ENCODE measurements around the gene HOXB6. TPM values are rescaled to one million over a fixed set of nuclear protein-coding genes. Genes with fewer than 3 reads are reported as not detected.
A peak's percentile ranks its signal among the peaks of the same experiment; 100 is the strongest.

HOXB6 gene
- polyA plus RNA-seq, 4 donors = 67.8 to 159 (median 116) TPM

DNA sequence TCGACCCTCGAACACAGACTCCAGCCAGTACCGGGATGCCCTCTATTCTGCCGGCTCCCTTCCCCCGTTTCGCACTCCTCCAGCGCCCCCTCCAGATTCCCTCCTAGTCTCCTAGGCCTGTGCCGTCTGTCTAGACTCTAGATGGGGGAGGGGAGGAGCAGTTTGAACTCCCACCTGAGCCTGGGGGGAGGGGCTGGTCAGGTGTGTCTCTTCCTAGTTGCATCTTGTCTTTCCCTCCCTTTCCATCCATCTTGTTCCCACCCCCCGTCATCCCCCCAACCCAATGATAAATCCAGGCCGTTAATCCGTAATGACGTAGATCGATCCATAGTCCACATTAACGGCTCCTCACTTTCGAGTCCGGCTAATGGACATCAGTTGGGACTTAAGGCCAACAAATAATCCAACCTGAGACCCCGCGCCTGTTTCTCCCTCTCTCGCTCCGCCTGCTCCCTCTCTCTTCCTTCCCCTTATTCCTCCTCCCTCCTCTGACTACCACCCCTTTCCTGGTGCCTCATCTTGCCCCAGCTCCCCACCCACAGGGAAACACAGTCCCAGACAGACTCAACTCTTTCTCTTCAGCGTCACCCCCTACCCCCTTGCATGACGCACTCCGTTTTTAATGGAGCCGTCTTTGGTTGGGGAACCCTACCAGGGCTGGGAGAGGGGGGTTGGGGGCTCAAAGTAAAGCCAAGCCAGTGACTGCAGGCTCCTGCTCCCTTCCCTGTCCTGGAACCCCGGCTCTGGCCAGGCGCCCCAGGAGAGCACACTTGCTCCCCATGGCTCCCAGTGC is 7.9 kb downstream of the HOXB6 start:
- no peak for DNase-seq (ENCODE audit: low read depth in 4 of 4, low spot score in 2 of 4)

DNA sequence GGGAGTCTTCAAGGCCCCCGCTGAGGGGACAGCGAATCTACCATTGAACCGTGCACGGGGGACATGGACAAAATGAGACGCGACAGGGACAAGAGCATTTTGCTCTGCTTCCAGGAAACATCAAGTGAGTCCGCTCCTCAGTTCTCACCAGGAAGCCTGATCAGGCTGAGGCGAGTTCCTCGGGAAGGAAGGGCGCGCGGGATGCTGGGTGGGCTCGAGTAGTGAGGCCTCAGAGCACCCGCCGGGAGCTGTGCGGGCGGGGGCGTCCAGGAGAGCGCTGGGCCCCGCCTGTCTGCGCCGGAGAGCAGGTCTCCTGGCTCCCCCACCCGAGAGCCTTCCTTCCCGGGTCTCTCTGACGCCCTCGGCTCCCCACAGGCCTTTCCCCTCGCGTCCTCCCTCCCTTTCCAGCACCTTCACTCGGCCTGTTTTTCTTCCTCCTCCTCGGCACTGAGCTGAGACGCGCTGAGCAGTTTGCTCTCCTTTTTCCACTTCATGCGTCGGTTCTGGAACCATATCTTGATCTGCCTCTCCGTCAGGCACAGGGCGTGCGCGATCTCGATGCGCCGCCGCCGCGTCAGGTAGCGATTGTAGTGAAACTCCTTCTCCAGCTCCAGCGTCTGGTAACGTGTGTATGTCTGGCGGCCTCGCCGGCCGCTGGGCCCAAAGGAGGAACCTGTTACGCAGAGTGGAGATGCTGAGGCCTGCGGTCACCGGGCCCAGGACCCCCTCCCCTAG is 8.6 kb downstream of the HOXB6 start:
- DNase-seq (ENCODE audit: low read depth in 4 of 4, low spot score in 2 of 4) = no peak

DNA sequence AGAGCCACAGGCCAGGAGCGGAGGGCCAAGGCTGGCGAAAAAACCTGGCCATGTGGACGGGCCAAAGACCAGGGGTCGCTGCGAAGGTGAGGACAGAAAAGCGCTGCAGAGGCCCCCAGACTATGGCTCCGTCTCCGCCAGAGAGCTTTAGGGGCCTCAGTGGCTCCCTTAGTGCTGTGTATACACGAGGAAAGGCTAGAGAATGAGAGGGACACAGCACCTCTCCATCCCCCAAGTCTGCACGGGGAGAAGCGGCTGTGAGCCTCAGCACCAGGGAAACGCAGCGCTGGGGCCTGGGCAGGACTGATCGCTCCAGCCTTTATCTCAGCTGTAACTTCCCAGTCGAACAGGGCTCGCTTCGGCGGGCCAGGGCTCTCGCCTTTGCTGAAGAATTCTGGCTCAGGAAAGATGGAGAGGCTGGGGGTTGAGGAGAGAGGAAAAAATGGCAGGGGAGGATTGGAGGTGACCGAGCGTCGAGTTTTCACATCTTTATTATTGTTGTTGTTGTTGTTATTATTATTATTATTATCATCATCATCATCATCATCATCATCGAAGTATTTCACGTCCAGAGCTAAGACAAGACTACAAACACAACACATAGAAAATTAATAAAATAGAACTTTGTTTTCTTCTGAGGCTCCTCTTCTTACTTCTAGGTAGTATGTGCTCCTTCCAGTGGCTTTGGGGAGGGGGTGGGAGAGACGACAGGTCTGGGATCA is 9.3 kb downstream of the HOXB6 start:
- DNase-seq (ENCODE audit: low read depth in 4 of 4, low spot score in 2 of 4) = no peak

DNA sequence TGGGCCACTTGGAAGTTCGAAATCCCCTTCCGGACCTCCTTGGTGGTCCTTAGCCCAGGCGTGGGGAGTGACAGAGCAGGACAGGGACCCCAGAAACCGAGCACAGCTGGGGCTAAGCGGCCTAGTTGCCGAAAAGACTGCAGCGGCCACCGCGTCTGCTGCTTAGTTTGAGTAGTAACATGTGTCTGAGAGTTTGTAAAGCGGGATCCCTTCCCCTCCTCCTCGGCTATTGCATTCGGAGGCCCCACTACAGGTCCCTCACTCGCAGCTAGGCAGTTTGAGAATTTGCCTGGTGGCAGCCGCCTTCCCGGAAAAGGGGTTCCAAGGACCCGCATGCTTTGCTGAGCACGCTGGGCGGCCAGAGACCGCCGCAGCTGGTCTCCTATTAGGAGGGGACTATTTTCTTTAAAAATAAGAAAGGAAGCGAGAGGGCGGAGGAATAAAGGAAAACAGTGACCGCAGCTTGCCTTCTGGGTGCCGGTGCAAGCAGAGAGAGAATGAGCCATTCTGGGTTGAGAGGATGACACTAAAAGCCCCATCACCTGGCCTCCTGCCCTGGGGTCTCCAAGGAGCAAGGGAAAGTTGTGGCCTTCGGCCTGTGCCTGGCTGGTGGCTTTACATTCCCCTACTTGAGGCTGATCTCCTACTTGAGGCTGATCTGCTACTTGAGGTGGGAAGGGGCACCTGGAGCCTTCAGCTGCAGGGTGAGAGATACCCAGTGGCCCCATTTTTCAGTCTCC is 10.1 kb downstream of the HOXB6 start:
- DNase-seq (ENCODE audit: low read depth in 4 of 4, low spot score in 2 of 4) = no peak

DNA sequence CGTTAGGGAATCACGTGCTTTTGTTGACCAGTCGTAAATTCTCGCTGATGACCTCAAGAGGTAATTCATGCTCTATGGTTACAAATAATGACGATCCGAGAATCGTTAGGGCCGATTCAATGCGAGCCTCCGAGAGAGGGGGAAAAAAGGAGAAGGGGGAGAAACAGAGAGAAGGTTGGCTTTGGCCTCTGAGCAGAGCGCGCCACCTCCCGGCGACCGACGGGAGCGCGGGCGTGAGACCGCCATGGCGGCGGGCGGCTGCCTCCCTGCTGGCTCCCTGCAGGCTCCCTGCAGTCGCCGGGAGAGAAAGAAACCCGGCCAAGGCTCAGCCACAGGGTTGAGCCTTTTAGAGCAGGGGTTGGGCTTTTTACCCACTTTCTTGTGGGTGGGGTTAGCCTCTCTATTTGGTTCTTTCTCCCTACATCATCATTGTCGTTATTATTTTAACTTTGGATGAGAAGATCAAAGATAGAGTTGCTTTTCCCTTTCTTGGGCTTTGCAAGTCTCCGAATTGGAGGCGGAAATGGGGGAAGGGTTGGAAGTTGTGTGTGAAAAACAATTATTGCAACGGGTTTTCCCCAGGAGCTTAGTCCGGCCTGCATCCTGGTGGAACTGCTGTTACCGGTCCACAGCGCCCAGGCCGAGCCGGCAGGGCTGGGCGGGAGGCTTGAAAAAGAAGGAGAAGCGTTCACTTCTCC is 10.8 kb downstream of the HOXB6 start:
- DNase-seq (ENCODE audit: low read depth in 4 of 4, low spot score in 2 of 4) = no peak

DNA sequence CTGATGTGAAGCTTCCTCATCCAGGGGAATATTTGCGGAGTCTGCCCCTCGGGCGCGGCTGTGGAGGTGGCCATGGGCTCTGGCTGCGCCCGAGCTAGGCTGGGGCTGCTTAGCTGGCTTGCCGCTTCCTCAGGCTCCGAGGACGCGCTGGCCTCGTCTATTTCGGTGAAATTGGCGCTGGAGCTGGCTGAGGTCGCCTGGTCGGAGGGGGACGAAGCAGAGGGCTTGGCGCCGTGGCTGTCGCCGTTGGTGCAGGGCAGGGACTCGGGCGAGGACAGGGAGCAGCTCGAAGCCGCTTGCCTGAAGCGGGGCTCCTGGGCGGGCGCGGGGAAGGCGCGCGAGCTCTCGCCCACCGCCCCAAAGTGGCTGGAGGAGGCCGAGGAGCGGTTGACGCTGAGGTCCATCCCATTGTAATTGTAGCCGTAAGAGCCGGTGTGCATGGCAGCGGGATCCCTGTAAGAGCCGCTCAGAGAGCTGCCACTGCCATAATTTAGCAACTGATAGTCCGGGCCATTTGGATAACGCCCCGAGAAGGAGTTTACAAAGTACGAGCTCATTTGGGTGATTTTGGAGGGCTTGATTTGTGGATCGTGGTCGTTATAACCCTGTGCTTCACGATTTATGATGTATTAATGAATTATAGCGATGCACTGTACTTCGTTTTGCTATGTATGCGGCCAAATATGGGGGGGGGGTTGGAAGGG is 11.5 kb downstream of the HOXB6 start, which contains the start of gene HOXB5:
TSS of gene HOXB5 (minus strand) at position 654 of the 704 bp plus-strand sequence. CDS start at position 557, 97 bp downstream.
- DNase-seq (ENCODE audit: low read depth in 4 of 4, low spot score in 2 of 4) = no peak

DNA sequence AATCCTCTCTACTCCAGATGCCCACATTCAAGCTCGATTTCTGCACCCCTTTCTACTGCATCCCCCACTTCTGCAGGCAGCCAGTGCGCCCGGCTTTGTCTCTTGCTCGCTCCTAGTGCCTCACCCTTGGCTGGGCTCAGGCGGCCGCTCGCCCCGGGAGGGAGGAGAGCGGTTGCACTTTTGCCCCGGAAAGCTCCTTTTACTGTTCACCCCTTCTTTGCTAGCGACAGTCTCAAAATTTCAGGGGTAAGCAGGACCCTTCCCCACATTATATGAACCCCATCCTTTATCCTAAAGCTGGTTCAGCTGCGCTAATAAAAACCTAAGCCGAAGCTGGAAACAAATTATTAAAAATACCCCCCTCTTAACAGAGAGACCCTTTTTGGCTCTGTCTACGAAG is 12.2 kb downstream of the HOXB6 start:
- DNase-seq (ENCODE audit: low read depth in 4 of 4, low spot score in 2 of 4) = no peak

DNA sequence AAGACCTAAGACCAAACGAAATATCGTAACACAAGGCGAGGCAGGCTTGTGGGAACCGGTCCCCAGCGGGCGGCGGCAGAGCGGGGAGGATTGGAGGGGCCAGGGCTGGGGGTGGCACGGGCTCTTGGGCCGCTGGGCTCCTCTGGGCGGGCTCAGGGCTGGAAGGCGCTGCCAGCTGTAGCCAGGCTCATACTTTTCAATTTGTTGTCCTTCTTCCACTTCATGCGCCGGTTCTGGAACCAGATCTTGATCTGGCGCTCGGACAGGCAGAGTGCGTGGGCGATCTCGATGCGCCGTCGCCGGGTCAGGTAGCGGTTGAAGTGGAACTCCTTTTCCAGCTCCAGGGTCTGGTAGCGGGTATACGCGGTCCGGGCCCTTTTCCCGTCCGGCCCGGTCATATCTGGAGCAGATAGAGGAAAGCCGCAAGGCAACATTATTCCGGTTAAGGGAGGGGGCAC is 12.7 kb downstream of the HOXB6 start:
- DNase-seq (ENCODE audit: low read depth in 4 of 4, low spot score in 2 of 4) = no peak

DNA sequence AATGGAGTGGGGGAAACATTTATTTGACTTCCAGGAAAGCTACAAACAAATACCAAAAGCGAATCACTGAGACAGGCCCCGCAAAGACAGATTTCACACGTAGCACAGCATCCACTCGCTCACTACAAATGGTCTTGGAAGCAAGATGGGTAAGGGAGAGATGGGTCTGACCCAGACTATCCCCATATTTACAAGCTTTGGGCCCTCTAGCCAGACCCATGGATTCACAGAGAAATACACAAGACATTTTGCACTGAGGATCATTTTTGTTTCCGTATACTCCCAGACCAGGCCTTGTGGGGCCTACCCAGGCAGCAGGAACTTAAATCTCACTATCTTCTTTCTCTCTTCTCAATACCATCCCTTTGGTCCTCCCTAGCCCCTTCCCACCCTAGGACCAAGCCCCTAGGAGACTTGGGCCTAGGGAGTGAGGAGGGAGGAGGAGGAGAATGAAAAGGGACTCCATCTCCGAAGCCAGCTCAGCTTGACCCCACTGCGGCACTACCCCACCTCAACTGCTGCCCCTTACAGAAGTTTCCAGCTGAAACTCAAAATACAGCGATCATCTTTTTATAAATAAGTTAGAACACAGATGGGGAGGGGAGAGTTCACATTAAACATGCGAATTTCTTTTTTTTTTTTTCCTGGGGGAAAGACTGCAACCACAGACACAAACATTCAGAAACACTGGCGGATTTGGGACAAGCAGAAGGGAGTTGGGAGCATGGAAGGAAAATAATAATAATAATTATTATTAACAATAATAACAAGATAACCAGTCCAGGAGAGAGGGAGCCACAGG is 13.3 kb downstream of the HOXB6 start:
- DNase-seq (ENCODE audit: low read depth in 4 of 4, low spot score in 2 of 4) = no peak

DNA sequence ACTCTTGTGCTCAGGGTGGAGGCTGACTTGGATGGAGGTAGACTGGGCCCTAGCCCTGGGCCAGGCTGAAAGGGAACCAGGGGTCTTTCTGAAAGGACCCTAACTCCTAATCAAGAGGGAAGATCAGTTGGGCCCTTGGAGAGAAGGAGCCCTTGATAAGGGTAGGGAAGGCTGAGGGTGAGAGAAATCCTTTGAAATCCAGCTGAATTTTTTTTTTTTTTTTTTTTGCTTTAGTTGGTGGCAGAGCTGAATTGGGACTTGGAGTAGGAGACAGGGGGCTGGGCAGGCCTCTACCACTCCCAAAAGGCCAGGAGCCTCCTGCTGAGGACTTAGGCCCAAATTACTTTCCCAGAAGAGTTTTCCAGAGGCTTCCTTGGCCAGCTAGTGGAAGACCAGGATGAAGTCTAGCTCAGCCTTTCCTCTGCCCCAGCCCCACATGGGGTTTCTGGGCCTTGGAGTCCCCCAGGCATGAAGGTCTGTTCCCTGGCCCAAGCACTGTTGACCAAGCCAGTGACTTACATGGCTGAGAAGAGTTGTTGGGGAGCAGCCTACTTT is 14.1 kb downstream of the HOXB6 start:
- DNase-seq (ENCODE audit: low read depth in 4 of 4, low spot score in 2 of 4) = no peak

DNA sequence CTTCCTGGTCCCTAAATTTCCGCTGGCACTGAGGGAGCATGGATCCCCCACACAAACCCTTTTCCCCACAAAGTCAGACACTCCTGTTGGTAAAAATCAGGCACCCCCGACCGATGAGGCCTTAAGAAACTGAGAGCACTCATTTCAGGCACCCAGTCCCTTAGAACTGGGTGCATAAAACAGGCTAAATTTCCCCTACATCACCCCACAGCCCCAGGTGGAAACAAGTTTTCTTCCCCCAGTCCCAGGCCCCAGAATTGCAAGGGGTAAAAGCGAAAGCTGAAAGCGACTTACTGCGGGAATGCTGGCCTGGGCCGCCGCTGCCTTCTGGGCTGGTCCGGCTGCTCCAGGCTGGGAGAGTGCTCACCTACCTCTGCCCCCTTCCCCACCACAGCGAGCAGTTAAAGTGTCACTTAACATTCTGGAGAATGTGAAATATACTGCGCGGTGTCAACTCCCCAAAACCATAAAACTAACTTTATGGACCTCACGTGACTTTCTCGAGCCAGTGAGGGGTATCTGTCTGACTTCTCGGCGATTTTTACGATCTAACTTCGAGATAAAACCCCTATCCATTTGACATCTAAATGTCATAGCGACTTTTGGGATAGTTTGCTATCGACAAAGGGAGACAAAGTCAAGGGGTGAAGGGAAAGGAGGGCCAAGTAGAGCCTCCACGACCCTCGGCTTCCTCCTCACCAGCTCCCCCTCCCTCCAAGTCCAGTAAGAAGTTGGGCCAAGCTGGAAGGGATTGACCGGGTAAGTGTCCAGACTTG is 14.8 kb downstream of the HOXB6 start, which contains the start of gene HOXB3:
TSS of gene HOXB3 (minus strand) at position 411 of the 776 bp plus-strand sequence. CDS start 37,767 bp downstream, outside the sequence.
- DNase-seq (ENCODE audit: low read depth in 4 of 4, low spot score in 2 of 4) = peak in 2 of 4 donors; percentile 91 to 95

DNA sequence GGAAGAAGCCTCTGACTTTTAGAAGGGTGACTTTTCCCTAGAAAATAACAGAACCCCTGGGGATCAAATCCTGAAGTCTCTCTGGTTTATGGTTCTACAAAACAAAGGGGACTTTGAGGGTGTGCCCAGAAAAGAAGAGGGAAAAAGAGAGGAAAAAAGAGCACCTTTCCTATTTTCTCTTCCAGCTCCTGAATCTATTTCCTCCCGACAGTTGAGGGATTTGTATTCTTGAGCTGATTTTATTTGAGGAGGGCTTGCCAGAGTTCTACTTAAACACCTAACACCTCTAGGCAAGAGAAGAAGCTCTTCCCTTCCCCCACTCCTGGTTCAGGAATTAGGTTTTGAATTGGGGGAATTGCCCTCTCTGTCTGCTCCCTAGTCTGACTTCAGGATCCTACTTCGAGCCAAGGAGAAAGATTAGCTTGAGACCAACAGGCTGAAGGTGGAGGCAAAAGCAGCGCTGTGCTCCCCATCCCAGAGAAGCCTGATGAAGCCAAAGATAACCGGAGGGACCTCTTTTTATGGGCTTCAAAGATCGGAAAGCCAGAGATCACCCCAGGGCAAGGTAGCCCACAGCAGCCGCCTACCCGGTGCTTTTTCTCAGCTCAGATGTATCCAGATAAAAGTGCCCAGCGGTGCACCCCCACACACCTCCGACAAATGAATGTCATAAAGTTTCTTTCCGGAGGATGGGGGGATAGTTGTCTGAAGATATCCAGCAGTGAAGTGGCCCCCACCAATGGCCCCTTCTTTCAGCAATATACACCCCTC is 15.5 kb downstream of the HOXB6 start:
- DNase-seq (ENCODE audit: low read depth in 4 of 4, low spot score in 2 of 4) = no peak

DNA sequence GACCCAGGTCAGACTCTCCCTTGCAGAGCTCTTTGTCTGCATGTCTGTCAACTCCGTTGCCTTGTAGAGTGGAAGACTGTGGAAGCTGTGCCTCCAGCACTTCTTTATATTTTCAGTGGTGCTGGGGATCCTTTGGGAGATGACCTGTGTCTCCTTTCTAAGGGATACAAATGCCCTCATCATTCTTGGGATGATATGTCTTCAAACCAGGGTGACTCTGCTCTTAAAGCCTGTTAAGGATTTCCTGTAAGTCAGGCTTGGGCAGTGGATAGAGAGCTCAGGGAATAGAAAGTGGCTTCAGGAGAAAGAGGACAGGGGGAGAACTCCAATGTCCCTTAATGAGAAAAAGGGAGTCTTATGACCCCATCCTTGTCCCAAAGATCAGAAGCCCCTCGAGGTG is 16.3 kb downstream of the HOXB6 start:
- DNase-seq (ENCODE audit: low read depth in 4 of 4, low spot score in 2 of 4) = no peak

DNA sequence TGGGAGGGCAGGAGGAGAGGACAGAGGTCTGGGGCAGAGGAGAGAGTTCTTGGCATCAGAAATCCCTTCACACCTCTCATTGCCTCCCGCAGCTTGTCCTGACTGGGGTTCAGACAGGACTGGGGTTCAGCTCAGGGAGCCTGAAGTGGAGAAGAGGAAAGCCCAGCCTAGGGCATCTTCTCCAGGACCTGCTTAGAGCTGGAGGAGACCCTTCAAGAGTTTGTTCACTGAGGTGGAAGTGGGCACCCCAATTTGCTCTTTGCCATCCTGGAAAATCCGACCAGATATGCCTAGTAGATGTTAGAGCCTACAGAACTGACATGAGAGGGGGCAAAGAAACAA is 16.7 kb downstream of the HOXB6 start:
- no peak for DNase-seq (ENCODE audit: low read depth in 4 of 4, low spot score in 2 of 4)

DNA sequence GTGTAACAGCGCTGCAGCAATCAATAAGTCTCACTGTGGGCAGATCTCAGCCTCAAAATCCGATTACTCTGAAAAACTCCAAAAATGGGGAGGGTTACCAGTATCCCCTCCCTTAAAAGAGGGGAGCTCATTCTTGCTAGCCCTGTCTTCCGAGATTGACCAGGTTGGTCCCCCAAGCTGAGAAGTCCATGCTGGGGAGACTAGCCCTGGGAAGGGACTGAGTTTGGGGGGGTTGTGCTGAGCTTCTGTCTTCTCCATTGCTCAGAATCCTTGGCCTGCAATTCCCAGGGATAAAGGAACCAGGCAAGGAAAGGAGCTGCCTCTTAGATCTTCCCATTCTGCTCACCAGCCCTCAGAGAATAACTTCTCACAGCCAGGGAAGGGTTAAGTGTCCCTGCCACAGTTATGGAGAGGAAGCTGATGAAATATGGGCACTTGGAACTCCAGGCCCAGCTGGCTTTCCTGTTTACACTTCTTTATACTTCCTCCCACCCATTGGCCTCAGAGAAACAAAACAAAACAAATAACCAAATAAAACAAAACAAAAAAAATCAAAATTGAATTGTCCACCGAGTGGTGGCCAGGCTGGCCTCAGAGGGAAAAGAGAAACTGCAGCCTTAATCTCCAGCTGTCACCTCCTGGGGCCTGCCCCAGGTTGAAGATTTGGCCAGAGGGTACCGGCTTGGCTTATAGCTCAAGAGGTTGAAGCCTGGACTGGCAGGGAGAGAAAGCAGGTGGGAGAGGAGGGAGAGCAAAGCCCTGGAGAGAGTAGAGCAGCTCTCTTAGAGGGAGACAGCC is 17.3 kb downstream of the HOXB6 start:
- DNase-seq (ENCODE audit: low read depth in 4 of 4, low spot score in 2 of 4) = no peak

All from left renal cortex interstitium (tissue), 4 donors.